GM12875 (cell line): ENCODE results near the gene CLIC2.
"Not testable (repeated sequence)": the region's sequence is repeated elsewhere in the genome, so short reads cannot be mapped to it uniquely, and the experiment has no call there.

Experiments
- H3K4me3 ChIP-seq: one replicate; pipeline ENCODE4 v1.5.1; 2011; ENCODE audit warnings: low read depth, low read length, control low read depth
- CTCF ChIP-seq: IDR thresholded peaks from 2 replicates; pipeline ENCODE4 v1.5.1; 2011; ENCODE audit warnings: low read depth, mild to moderate bottlenecking, control low read depth, inconsistent platforms, low read length, moderate library complexity, borderline replicate concordance; ENCODE audit not compliant: insufficient read depth

Gene CLIC2

GRCh38 chrX:155329293-155329692 lies 5.1 kb downstream of the CLIC2 start:
- TF ChIP-seq CTCF: no peak
- H3K4me3 ChIP-seq: no peak overlapping the region

GRCh38 chrX:155326610-155327009 lies 7.8 kb downstream of the CLIC2 start:
- no peak overlapping the region for H3K4me3 ChIP-seq
- TF ChIP-seq CTCF: no peak

GRCh38 chrX:155314260-155314659 lies 20.2 kb downstream of the CLIC2 start:
- H3K4me3 ChIP-seq: no peak overlapping the region
- TF ChIP-seq CTCF: no peak

- no peak for TF ChIP-seq CTCF
- H3K4me3 ChIP-seq: no peak overlapping the region
These were observed 20.6 kb downstream of the CLIC2 start for GRCh38 chrX:155313766-155314165.

GRCh38 chrX:155293771-155294170 lies 40.6 kb downstream of the CLIC2 start:
- no peak overlapping the region for H3K4me3 ChIP-seq
- no peak for TF ChIP-seq CTCF

- no peak for TF ChIP-seq CTCF
- H3K4me3 ChIP-seq: no peak overlapping the region
These were observed 54.5 kb downstream of the CLIC2 start for GRCh38 chrX:155279873-155280272.

GRCh38 chrX:155270969-155271368 lies 63.4 kb downstream of the CLIC2 start:
- H3K4me3 ChIP-seq: no peak overlapping the region
- TF ChIP-seq CTCF: no peak

- not testable (repeated sequence) for H3K4me3 ChIP-seq
These were observed 66.4 kb downstream of the CLIC2 start for GRCh38 chrX:155267995-155268394.
